Measurements from ENCODE around the gene JOSD2. TPM values are rescaled to one million over a fixed set of nuclear protein-coding genes. Genes with fewer than 3 reads are reported as not detected.

Gene JOSD2
- total RNA-seq, 2 experiments from 2014 or later, result 21.6 to 22.6 TPM

DNA sequence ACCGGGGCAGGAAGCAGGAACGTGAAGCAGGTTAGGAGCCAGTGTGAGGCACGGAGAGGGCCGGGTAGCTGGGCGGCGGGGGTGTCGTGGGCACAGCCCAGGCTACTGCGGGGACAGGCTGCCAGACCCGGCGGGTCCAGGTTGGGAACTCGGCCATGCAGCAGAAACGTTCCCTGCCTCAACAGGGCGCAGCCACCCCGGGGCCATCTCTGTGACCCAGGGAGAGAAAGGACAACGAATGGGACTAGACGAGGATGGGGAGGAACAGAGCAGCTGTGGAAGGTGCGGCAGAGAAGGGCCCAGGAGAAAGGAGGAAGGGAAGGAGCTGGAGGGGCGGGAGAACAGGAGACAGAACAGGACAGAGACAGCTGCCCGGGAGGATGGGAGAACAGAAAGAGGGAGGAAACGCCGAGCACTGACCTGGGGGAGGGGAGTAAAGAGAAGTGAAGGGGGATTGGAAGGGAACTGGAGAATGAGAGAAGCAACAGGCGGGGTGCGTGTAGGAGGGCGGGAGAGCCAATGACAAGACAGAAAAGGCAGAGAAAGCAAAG is 21.5 kb downstream of the JOSD2 start:
- Mint-ChIP-seq H3K4me3 (no peak overlapping the region), H3K9me3 (peaks cover 5% of the 10 kb centered on the region), H3K4me1 (ENCODE audit: low read depth) (peaks cover 21% of the 10 kb centered on the region), H3K27me3 (no peaks in the 10 kb centered on the region), H3K27ac (no peak overlapping the region), H3K36me3 (ENCODE audit: low read depth) (peaks cover 18% of the 10 kb centered on the region)
- DNase-seq (no peak), ATAC-seq (no peak)
- TF ChIP-seq, protein P1, sequence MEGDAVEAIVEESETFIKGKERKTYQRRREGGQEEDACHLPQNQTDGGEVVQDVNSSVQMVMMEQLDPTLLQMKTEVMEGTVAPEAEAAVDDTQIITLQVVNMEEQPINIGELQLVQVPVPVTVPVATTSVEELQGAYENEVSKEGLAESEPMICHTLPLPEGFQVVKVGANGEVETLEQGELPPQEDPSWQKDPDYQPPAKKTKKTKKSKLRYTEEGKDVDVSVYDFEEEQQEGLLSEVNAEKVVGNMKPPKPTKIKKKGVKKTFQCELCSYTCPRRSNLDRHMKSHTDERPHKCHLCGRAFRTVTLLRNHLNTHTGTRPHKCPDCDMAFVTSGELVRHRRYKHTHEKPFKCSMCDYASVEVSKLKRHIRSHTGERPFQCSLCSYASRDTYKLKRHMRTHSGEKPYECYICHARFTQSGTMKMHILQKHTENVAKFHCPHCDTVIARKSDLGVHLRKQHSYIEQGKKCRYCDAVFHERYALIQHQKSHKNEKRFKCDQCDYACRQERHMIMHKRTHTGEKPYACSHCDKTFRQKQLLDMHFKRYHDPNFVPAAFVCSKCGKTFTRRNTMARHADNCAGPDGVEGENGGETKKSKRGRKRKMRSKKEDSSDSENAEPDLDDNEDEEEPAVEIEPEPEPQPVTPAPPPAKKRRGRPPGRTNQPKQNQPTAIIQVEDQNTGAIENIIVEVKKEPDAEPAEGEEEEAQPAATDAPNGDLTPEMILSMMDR (IDR thresholded peaks at IDR 0.05), result no peak
- ChIA-PET POLR2A (no interaction called here), CTCF (interaction anchor here (0.6 kb wide), 1 partner anchor 46 kb away, joined by 3 read pairs; no protein-coding TSS in a partner anchor)
- intact Hi-C loops (cut with micrococcal nuclease), result no loop called here

DNA sequence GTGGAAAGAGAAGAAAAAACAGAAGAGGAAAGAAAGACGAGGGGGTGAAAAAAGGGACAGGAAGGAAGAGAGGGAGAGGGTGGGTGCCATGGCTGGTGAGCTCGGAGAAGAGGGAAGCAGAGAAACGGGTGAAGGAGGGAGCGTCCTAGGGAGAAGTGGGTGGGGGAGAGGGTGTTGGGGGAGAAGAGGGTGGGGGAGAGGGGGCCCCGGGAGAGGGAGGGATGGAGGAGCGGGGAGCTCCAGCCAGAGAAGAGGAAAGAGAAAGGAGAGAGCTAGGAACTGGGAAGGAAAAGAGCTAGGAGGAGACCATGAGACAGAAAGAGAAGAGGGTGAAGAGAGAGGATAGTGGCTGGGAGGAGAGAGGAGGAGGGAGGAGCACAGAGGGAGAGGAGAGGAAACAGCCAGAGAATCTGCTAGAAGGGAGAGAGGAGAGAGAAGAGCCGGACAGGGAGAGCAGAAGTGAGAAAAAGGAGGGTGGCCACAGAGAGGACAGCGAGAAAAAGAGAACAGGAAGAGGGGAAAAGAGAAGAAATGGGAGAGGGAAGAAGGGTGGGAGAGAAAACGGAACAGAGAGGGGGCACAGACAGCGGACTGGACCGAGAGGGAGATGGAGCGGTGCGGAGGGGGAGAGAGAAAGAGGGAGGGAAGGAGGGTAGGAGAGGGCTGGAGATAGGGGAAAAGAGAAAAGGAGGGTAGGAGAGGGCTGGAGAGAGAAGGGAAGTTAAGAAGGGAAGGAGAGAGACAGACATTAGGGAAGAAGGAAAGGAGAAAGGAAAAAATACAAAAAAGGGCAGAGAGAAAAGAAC is 22.4 kb downstream of the JOSD2 start:
- Mint-ChIP-seq H3K27me3 (no peaks in the 10 kb centered on the region), H3K4me1 (ENCODE audit: low read depth) (peaks cover 21% of the 10 kb centered on the region), H3K27ac (no peak overlapping the region), H3K4me3 (no peak overlapping the region), H3K9me3 (peaks cover 5% of the 10 kb centered on the region), H3K36me3 (ENCODE audit: low read depth) (peaks cover 18% of the 10 kb centered on the region)
- intact Hi-C loops (cut with micrococcal nuclease), result no loop called here
- ATAC-seq, result no peak
- ChIA-PET CTCF (no interaction called here), POLR2A (no interaction called here)
- TF ChIP-seq, protein P1 (IDR thresholded peaks at IDR 0.05), result no peak
- no peak for DNase-seq

DNA sequence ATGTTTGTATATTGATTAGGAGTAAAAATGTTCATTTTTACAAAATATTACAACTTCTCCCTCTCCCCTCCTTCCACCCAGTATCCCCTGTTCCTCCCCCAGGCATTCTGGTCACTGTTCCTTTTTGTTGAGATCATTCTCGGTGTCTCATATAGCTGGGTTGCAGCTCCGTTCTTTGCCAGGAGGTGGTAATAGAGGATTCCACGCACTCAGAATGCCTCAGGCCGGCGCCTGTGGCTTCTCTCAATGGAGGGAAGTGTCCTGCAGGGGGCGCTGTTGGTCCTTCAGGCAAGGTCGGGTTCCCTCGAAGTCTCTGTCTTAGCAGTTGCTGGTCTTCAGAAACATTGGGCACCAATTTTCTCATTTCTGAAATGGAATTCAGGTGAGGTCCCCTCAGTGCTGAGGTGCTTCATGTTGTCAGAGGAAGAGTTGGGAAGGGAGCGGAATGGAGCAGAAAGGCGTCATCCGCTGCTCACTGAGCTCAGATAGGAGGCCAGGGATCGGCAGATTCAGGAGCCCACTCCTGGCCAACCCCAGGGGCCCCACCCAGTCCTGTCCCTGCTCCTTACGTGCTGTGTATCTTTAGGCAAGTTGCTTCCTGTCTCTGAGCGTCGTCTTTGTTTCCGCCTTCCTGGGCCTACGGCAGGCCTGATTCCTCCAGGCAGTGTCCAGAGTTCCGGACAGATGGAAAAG is 24.0 kb downstream of the JOSD2 start:
- intact Hi-C loops (cut with micrococcal nuclease), result no loop called here
- peak; percentile 78 for ATAC-seq

DNA sequence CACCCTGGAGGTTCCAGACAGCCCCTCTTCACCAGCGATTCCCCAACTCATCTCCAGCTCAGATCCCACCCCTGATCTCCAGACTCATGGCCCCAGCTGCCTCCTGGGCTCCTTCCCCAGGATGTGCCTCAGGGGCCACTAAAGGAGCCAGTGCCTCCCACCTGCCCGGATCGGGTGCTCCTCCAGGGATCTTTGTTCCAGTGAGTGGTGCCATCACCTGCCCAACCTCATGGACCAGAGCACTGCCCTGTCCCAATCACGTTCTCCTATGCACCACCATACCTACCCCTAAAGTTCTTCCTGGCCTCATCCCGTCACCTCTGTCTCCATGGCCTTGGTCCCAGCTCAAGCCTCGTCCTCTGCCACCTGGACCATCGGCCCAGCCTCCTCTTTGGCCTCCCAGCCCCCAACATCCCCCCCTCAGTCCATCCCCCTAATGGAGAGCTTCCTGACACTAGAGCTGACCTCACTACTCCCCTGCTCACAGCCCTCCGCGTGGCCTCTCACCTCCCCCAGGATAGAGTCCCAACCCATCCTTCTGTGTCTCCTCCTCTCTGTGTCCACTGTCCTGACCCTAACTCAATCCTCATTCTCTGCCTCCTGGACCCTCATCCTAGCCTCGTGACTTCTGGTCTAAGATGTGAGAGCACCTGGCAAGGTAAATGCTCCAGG is 25.6 kb downstream of the JOSD2 start:
- Mint-ChIP-seq H3K27ac (no peak overlapping the region), H3K4me1 (ENCODE audit: low read depth) (peaks cover 4% of the 10 kb centered on the region), H3K9me3 (peaks cover 5% of the 10 kb centered on the region), H3K4me3 (no peak overlapping the region), H3K27me3 (no peaks in the 10 kb centered on the region), H3K36me3 (ENCODE audit: low read depth) (peaks cover 23% of the 10 kb centered on the region)
- POLR2A ChIA-PET, result no interaction called here
- CTCF ChIA-PET, result interaction anchor here (0.7 to 1.5 kb wide), 2 partner anchors 116 to 145 kb away, joined by 3 to 4 read pairs; no protein-coding TSS in a partner anchor
- DNase-seq, result no peak
- TF ChIP-seq, protein P1 (IDR thresholded peaks at IDR 0.05), result no peak
- no peak for ATAC-seq
- intact Hi-C loops (cut with micrococcal nuclease), result no loop called here

More for the DNA sequence above, 24.0 kb downstream of the JOSD2 start:
- peak; percentile 90 for DNase-seq
- H3K4me3 Mint-ChIP-seq, result no peak overlapping the region
- no peaks in the 10 kb centered on the region for H3K27me3 Mint-ChIP-seq
- ChIA-PET CTCF (interaction anchor here (0.6 to 1.8 kb wide), 8 partner anchors 8 to 146 kb away, joined by 3 to 6 read pairs (median 4); partner anchors contain the start of gene JOSD2), POLR2A (interaction anchor here (1.0 kb wide), 1 partner anchor 24 kb away, joined by 3 read pairs; the partner anchor contains the start of gene JOSD2)
- no peak overlapping the region for H3K27ac Mint-ChIP-seq
- H3K36me3 Mint-ChIP-seq (ENCODE audit: low read depth), result peaks cover 21% of the 10 kb centered on the region
- H3K9me3 Mint-ChIP-seq, result peaks cover 5% of the 10 kb centered on the region
- TF ChIP-seq, protein P1 (IDR thresholded peaks at IDR 0.05), result peak; percentile 74
- peaks cover 16% of the 10 kb centered on the region for H3K4me1 Mint-ChIP-seq (ENCODE audit: low read depth)

All from activated CD8-positive, alpha-beta T cell treated with anti-CD3 and anti-CD28 coated beads for 36 hours (primary cell).